Cardiac muscle cell (in vitro differentiated cells and primary cell): ENCODE measurements around the gene PTPRZ1. TPM values are rescaled to one million over a fixed set of nuclear protein-coding genes. Genes with fewer than 3 reads are reported as not detected.
A peak's percentile ranks its signal among the peaks of the same experiment; 100 is the strongest.

Experiments
- DNase-seq, 2 donors: peaks; one replicate each; pipeline versions ENCODE4 v3.0.0 to v3.0.0-alpha.2; 2010 to 2017; ENCODE audit warnings: low read depth in 1 of 2, low spot score in 1 of 2
- H3K27ac ChIP-seq: fragments of 200-600 bp; sonication (generic); 2 replicates; pipeline ENCODE4 v1.5.1; 2016
- H3K27me3 ChIP-seq: fragments of 200-600 bp; sonication (generic); 2 replicates; pipeline ENCODE4 v1.6.0; 2016; ENCODE audit warnings: control low read depth
- H3K36me3 ChIP-seq: fragments of 200-600 bp; sonication (generic); 2 replicates; pipeline ENCODE4 v1.5.1; 2016; ENCODE audit warnings: control low read depth
- H3K4me1 ChIP-seq: fragments of 200-600 bp; sonication (generic); 2 replicates; pipeline ENCODE4 v1.8.1; 2017; ENCODE audit warnings: low read depth, mild to moderate bottlenecking, mixed run types
- H3K4me3 ChIP-seq: fragments of 200-600 bp; sonication (generic); 2 replicates; pipeline ENCODE4 v1.5.1; 2016; ENCODE audit warnings: mild to moderate bottlenecking
- H3K9me3 ChIP-seq: fragments of 200-600 bp; sonication (generic); 2 replicates; pipeline ENCODE4 v1.5.1; 2017; ENCODE audit warnings: low read depth, mild to moderate bottlenecking, control low read depth
- CTCF ChIP-seq: IDR thresholded peaks from 2 replicates; pipeline ENCODE4 v1.5.1; 2012; ENCODE audit warnings: low read depth, mild to moderate bottlenecking, low read length
- polyA plus RNA-seq: library from polyadenylated mRNA; unstranded; fragments of >200 nt; fragmentation: Nextera tagmentation; extraction: Ambion mirVana; gene quantifications from 2 replicates; pipeline ENCODE4 v1.2.1, GENCODE V29; 2016
- total RNA-seq: library from RNA; depleted of rRNA; stranded (reverse); fragments of >200 nt; gene quantifications from 2 replicates; pipeline ENCODE4 v1.2.3, GENCODE V29; 2016

PTPRZ1 gene
- total RNA-seq (0.28 and 0.33 TPM in 2 replicates), polyA plus RNA-seq (0.37 and 0.57 TPM in 2 replicates)

DNA sequence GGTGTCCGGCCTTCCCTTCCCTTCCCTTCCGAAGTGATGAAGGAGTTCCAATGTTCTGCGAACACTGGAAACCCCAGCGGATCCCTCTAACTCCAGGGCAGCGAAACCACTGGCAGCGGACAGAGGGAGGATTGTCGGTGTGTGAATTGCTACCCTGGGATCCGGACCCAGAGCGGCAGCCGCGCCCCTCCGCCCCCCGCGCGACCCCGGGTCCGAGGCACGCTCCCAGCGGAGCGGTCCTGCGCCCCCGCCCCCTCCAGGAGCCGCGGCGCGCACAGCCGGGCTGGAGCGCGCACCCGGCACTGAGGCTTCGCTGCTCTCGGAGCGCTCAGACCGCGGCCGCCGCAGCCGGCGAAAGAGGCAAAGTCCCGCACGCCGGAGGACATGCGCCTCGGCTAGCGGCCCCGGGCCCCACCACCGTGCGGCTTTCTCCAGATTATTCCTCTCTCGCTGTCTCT, at the start of gene PTPRZ1:
PTPRZ1 (plus strand) TSS at position 331 of the 458 bp plus-strand sequence. CDS start 339 bp downstream, outside the sequence.
- DNase-seq, result peak; percentile 40 to 73
- no peak for TF ChIP-seq CTCF
- Histone ChIP-seq H3K4me3 (peak within 1 kb of the TSS; percentile 69), H3K4me1 (no peaks in the 10 kb centered on the region), H3K36me3 (no peaks in the 10 kb centered on the region), H3K9me3 (no peaks in the 10 kb centered on the region), H3K27me3 (peaks cover 53% of the 10 kb centered on the region), H3K27ac (no peak within 1 kb of the TSS)

GRCh38 chr7:121824276-121824675, 48.7 kb upstream of the PTPRZ1 start:
- H3K27ac ChIP-seq, result no peak overlapping the region
- H3K4me1 ChIP-seq, result no peaks in the 10 kb centered on the region
- peak in 1 of 2 donors; percentile 0 for DNase-seq
- no peak for TF ChIP-seq CTCF
- H3K9me3 ChIP-seq, result no peaks in the 10 kb centered on the region
- H3K27me3 ChIP-seq, result no peaks in the 10 kb centered on the region
- H3K36me3 ChIP-seq, result no peaks in the 10 kb centered on the region
- no peak overlapping the region for H3K4me3 ChIP-seq

DNA sequence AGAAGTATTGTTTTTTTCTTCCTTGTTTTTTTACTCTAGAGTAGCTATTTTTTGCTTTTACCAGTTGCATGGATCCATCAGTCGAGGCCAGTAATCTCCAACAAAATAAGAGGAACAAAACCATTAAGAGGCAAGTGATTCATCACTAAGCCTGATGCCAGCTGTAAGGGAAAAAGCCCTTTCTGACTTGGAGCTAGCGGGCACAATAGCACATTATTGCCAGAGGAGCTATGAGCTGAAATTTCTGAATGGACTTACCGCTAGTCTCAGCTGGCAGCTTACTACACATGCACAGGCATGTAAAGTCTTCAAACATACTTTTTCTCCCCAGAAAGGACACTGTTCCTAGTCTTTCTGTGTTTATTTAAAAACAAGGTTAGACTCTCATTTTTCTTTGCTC, 41.6 kb upstream of the PTPRZ1 start:
- H3K36me3 ChIP-seq, result no peaks in the 10 kb centered on the region
- DNase-seq, result no peak
- TF ChIP-seq CTCF, result no peak

GRCh38 chr7:121831801-121832200, 41.2 kb upstream of the PTPRZ1 start:
- H3K27ac ChIP-seq, result no peak overlapping the region
- no peaks in the 10 kb centered on the region for H3K36me3 ChIP-seq
- no peak for TF ChIP-seq CTCF
- H3K4me3 ChIP-seq, result no peak overlapping the region
- no peaks in the 10 kb centered on the region for H3K27me3 ChIP-seq
- H3K4me1 ChIP-seq, result no peaks in the 10 kb centered on the region
- no peak for DNase-seq
- no peaks in the 10 kb centered on the region for H3K9me3 ChIP-seq

More for the DNA sequence above, 41.6 kb upstream of the PTPRZ1 start:
- H3K4me1 ChIP-seq, result no peaks in the 10 kb centered on the region
- no peaks in the 10 kb centered on the region for H3K27me3 ChIP-seq
- no peak overlapping the region for H3K4me3 ChIP-seq
- H3K27ac ChIP-seq, result no peak overlapping the region
- H3K9me3 ChIP-seq, result no peaks in the 10 kb centered on the region

GRCh38 chr7:121832347-121832746, 40.6 kb upstream of the PTPRZ1 start:
- no peaks in the 10 kb centered on the region for H3K27me3 ChIP-seq
- no peak overlapping the region for H3K4me3 ChIP-seq
- H3K9me3 ChIP-seq, result no peaks in the 10 kb centered on the region
- no peak for DNase-seq
- no peaks in the 10 kb centered on the region for H3K36me3 ChIP-seq
- no peaks in the 10 kb centered on the region for H3K4me1 ChIP-seq
- no peak for TF ChIP-seq CTCF
- no peak overlapping the region for H3K27ac ChIP-seq
